Naive thymus-derived CD8-positive, alpha-beta T cell (primary cell): ENCODE results near the gene CAMKMT. TPM values are rescaled to one million over a fixed set of nuclear protein-coding genes. Genes with fewer than 3 reads are reported as not detected.

Experiments used
- ATAC-seq, 2 donors: fragments of 150-1000 bp; cut with Tn5 transposase in 1 of 2; sonication (Bioruptor Pico), chemical (Tn5 transposase) in 1 of 2; 1 replicate in 1 of 2; 2 replicates in 1 of 2; pipeline ENCODE4 v1.10.0; 2021; ENCODE audit warnings: mild to moderate bottlenecking in 2 of 2, moderate library complexity in 2 of 2
- POLR2A ChIA-PET: fragments of 350-600 bp; sonication (Branson Sonifier 250); formaldehyde crosslinking; loops from one replicate; lab custom pipeline; 2021; ENCODE audit warnings: antibody characterized with exemption; lab: Charles Lee
- DNase-seq, 10 donors: peaks; one replicate each; pipeline versions ENCODE4 v3.0.0 to v3.0.0-alpha.2; 2020 to 2022
- H3K27ac Mint-ChIP-seq, 10 donors: one replicate each; pipeline ENCODE4 v1.8.0; 2020 to 2022; ENCODE audit warnings: mild to moderate bottlenecking in 10 of 10, mixed read lengths in 10 of 10, moderate library complexity in 4 of 10, inconsistent platforms in 1 of 10
- H3K27me3 Mint-ChIP-seq, 5 donors: one replicate each; pipeline ENCODE4 v1.8.0; 2021 to 2022; ENCODE audit warnings: mixed read lengths in 5 of 5
- H3K36me3 Mint-ChIP-seq, 3 donors: one replicate each; pipeline ENCODE4 v1.8.0; 2020 to 2022; ENCODE audit warnings: mixed read lengths in 3 of 3, mild to moderate bottlenecking in 2 of 3, inconsistent platforms in 1 of 3
- H3K4me1 Mint-ChIP-seq, 4 donors: one replicate each; pipeline ENCODE4 v1.8.0; 2021 to 2022; ENCODE audit warnings: mixed read lengths in 4 of 4
- H3K4me3 Mint-ChIP-seq, 10 donors: one replicate each; pipeline ENCODE4 v1.8.0; 2020 to 2022; ENCODE audit warnings: mild to moderate bottlenecking in 10 of 10, mixed read lengths in 10 of 10, moderate library complexity in 6 of 10, inconsistent platforms in 1 of 10
- H3K9me3 Mint-ChIP-seq, 9 donors: one replicate each; pipeline ENCODE4 v1.8.0; 2020 to 2022; ENCODE audit warnings: mixed read lengths in 9 of 9, mild to moderate bottlenecking in 3 of 9, inconsistent platforms in 1 of 9, moderate library complexity in 1 of 9
- polyA plus RNA-seq, 3 donors: library from polyadenylated mRNA; unstranded; fragments of 300-500 nt; fragmentation: Illumina TruSeq; gene quantifications; one replicate each; pipeline ENCODE4 v1.2.3, GENCODE V29; 2021
- total RNA-seq, 8 experiments: library from RNA in 2 of 8; stranded (reverse) in 2 of 8; gene quantifications; one replicate each; pipeline ENCODE4 v1.2.3 and lab custom pipeline; 2021 to 2026

Gene CAMKMT
- total and polyA plus RNA-seq, 5 experiments from 2014 or later, result 17.1 to 22.9 (median 20.5) TPM

GRCh38 chr2:44546459-44547127 lies 184.8 kb downstream of the CAMKMT start:
- H3K4me3 Mint-ChIP-seq, result no peak overlapping the region

DNA sequence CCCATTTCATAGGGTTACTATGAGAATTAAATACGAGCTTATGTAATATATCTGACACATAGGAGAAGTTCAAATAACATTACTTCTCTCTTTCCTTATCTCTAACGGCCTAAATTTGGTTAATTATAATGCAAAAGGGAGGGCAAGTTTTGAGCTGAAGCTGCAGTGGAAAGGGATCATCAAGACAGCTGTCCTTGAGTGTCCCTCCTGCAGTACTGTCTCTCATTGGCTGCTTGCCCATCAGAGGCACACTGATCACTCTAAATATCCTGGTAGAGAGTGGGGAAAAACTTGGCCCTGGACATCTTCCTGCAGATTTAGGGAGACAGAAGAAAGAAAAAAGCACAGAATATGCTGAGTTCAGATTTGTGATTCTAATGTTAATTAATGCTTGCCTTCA lies 186.0 kb downstream of the CAMKMT start:
- Mint-ChIP-seq H3K27me3 (no peaks in the 10 kb centered on the region), H3K4me1 (peaks cover 0 to 4% (median 0%) of the 10 kb centered on the region in 4 donors), H3K36me3 (peaks cover 11 to 26% (median 21%) of the 10 kb centered on the region in 3 donors), H3K27ac (no peak overlapping the region), H3K9me3 (no peaks in the 10 kb centered on the region), H3K4me3 (no peak overlapping the region)
- POLR2A ChIA-PET, result no interaction called here
- no peak for DNase-seq
- no peak for ATAC-seq

More at GRCh38 chr2:44546459-44547127, 184.8 kb downstream of the CAMKMT start:
- ATAC-seq (no peak), DNase-seq (no peak)
- Mint-ChIP-seq H3K27ac (no peak overlapping the region), H3K4me1 (peaks cover 0 to 4% (median 0%) of the 10 kb centered on the region in 4 donors), H3K36me3 (peaks cover 11 to 25% (median 18%) of the 10 kb centered on the region in 3 donors), H3K9me3 (no peaks in the 10 kb centered on the region), H3K27me3 (no peaks in the 10 kb centered on the region)
- POLR2A ChIA-PET, result no interaction called here

DNA sequence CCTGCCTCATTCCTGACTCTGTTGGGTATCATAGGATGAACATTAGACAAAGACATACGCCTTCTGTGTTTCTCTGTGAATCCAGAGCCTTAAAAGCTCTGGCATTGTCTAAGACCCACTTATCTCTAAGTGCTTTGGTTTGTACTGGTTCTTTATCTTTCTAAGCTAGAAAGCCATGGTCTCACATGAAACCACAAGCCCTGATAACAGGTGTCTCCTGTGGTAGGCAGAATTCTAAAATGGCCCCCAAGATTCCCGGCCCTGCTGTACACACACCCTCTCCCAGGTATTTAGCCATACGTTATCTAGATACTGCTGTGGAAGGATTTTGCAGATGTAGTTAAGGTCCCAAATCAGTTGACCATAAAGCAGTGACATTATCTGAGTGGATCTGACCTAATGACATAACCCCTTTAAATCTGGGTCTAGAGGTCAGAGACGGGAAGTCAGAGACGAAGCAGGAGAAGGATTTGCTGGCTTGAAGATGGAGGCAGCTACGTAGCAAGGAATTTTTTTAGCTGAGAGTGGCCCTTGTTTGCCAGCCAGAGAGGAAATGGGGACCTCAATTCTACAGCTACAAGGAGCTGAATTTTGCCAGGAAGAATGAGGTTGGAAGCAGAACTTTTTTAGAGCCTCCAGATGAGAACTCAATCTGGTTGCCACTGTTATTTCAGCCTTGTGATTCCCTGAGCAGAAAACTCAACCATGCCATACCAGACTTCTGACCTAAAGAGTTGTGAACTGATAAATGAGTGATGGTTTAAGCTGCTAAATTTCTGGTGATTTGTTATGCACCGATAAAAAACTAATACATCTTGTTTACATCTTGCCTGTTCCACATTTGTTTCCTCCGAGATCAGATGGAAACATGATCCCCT lies 186.7 kb downstream of the CAMKMT start:
- H3K27ac Mint-ChIP-seq, result no peak overlapping the region
- POLR2A ChIA-PET, result interaction anchor here (1.1 kb wide), 1 partner anchor 14 kb away, joined by 3 read pairs; no protein-coding TSS in a partner anchor
- H3K9me3 Mint-ChIP-seq, result no peaks in the 10 kb centered on the region
- DNase-seq, result no peak
- H3K4me3 Mint-ChIP-seq, result no peak overlapping the region
- peaks cover 0 to 4% (median 0%) of the 10 kb centered on the region in 4 donors for H3K4me1 Mint-ChIP-seq
- no peaks in the 10 kb centered on the region for H3K27me3 Mint-ChIP-seq
- no peak for ATAC-seq
- H3K36me3 Mint-ChIP-seq, result peaks cover 11 to 26% (median 23%) of the 10 kb centered on the region in 3 donors

DNA sequence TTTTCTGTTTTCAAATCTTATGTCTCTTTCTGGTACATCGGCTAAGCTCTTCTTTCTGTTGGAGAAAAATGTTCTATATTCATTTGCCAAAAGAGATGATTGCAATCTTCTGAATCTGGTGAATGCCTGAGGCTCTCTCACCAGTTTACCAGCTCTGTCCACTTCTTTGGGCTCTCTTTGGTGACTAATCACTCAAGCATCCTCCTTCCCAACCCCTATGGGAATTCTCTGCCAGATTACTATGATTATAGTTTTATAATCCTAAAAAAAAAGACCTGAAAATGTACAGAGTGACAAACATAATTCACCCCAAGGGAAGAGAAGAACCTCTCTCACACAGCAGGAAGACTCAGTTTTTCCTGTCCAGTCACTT lies 187.3 kb downstream of the CAMKMT start:
- H3K27me3 Mint-ChIP-seq, result no peaks in the 10 kb centered on the region
- H3K9me3 Mint-ChIP-seq, result no peaks in the 10 kb centered on the region
- peaks cover 15 to 28% (median 23%) of the 10 kb centered on the region in 3 donors for H3K36me3 Mint-ChIP-seq
- no peak overlapping the region for H3K4me3 Mint-ChIP-seq
- POLR2A ChIA-PET, result interaction anchor here (1.1 kb wide), 1 partner anchor 13 kb away, joined by 3 read pairs; no protein-coding TSS in a partner anchor
- DNase-seq (no peak), ATAC-seq (no peak)
- H3K4me1 Mint-ChIP-seq, result peaks cover 0 to 4% (median 0%) of the 10 kb centered on the region in 4 donors
- H3K27ac Mint-ChIP-seq, result peak overlapping the region in 1 of 10 donors; percentile 9

- peaks cover 0 to 4% (median under 1%) of the 10 kb centered on the region in 4 donors for H3K4me1 Mint-ChIP-seq
- no peaks in the 10 kb centered on the region for H3K9me3 Mint-ChIP-seq
- ATAC-seq, result no peak
- peaks cover 19 to 28% (median 23%) of the 10 kb centered on the region in 3 donors for H3K36me3 Mint-ChIP-seq
- H3K4me3 Mint-ChIP-seq, result no peak overlapping the region
- H3K27me3 Mint-ChIP-seq, result no peaks in the 10 kb centered on the region
- POLR2A ChIA-PET, result interaction anchor here (1.1 kb wide), 1 partner anchor 12 kb away, joined by 3 read pairs; no protein-coding TSS in a partner anchor
- DNase-seq, result no peak
- H3K27ac Mint-ChIP-seq, result no peak overlapping the region
Measured at GRCh38 chr2:44549856-44550255, 188.1 kb downstream of the CAMKMT start.

DNA sequence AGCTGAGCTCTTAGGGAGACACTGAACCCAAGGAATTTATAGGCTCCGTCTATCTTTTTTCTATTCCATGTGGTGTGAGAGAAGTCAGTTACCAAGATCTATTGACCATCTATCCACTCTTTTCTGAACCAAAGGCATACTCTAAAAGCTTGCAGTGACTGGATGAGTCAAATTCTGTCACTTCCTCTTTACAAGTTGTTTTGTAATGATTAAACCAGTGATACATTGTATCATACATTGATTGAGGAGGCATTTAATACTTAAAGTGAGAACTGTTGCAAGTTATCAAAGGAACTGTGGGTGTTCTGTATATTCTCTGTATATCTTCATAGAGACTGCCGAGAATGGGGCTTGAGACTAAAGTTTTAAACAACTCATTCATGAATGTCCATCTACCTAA lies 188.8 kb downstream of the CAMKMT start:
- Mint-ChIP-seq H3K4me3 (no peak overlapping the region), H3K36me3 (peaks cover 25 to 33% (median 26%) of the 10 kb centered on the region in 3 donors), H3K4me1 (peaks cover 0 to 7% (median 3%) of the 10 kb centered on the region in 4 donors), H3K9me3 (no peaks in the 10 kb centered on the region), H3K27me3 (no peaks in the 10 kb centered on the region), H3K27ac (no peak overlapping the region)
- ATAC-seq (no peak), DNase-seq (no peak)
- POLR2A ChIA-PET, result no interaction called here

- DNase-seq (no peak), ATAC-seq (no peak)
- Mint-ChIP-seq H3K27me3 (no peaks in the 10 kb centered on the region), H3K9me3 (no peaks in the 10 kb centered on the region), H3K27ac (no peak overlapping the region), H3K36me3 (peaks cover 25 to 36% (median 29%) of the 10 kb centered on the region in 3 donors), H3K4me3 (no peak overlapping the region), H3K4me1 (peaks cover 0 to 7% (median 3%) of the 10 kb centered on the region in 4 donors)
- POLR2A ChIA-PET, result no interaction called here
Measured at GRCh38 chr2:44551497-44551896, 189.8 kb downstream of the CAMKMT start.

GRCh38 chr2:44553456-44553855 lies 191.7 kb downstream of the CAMKMT start:
- Mint-ChIP-seq H3K36me3 (peaks cover 37 to 46% (median 42%) of the 10 kb centered on the region in 3 donors), H3K27ac (no peak overlapping the region), H3K9me3 (no peaks in the 10 kb centered on the region), H3K27me3 (no peaks in the 10 kb centered on the region), H3K4me1 (peaks cover 0 to 7% (median 3%) of the 10 kb centered on the region in 4 donors), H3K4me3 (no peak overlapping the region)
- ATAC-seq, result no peak
- DNase-seq, result no peak
- POLR2A ChIA-PET, result no interaction called here

GRCh38 chr2:44555700-44556099 lies 194.0 kb downstream of the CAMKMT start:
- POLR2A ChIA-PET, result no interaction called here
- H3K27me3 Mint-ChIP-seq, result no peaks in the 10 kb centered on the region
- no peak for ATAC-seq
- no peak for DNase-seq
- no peaks in the 10 kb centered on the region for H3K9me3 Mint-ChIP-seq
- peaks cover 29 to 33% (median 30%) of the 10 kb centered on the region in 3 donors for H3K36me3 Mint-ChIP-seq
- H3K4me1 Mint-ChIP-seq, result peaks cover 4 to 8% (median 6%) of the 10 kb centered on the region in 4 donors
- H3K27ac Mint-ChIP-seq, result peak overlapping the region in 1 of 10 donors; percentile 45
- H3K4me3 Mint-ChIP-seq, result no peak overlapping the region

GRCh38 chr2:44559108-44559507 lies 197.4 kb downstream of the CAMKMT start:
- DNase-seq (no peak), ATAC-seq (no peak)
- Mint-ChIP-seq H3K9me3 (no peaks in the 10 kb centered on the region), H3K36me3 (peaks cover 20 to 31% (median 27%) of the 10 kb centered on the region in 3 donors), H3K27me3 (no peaks in the 10 kb centered on the region), H3K4me1 (peaks cover 4 to 12% (median 7%) of the 10 kb centered on the region in 4 donors), H3K4me3 (no peak overlapping the region), H3K27ac (no peak overlapping the region)
- POLR2A ChIA-PET, result no interaction called here

GRCh38 chr2:44560352-44560751 lies 198.6 kb downstream of the CAMKMT start:
- H3K4me3 Mint-ChIP-seq, result no peak overlapping the region
- H3K36me3 Mint-ChIP-seq, result peaks cover 18 to 33% (median 21%) of the 10 kb centered on the region in 3 donors
- H3K27me3 Mint-ChIP-seq, result no peaks in the 10 kb centered on the region
- ATAC-seq, result no peak
- H3K9me3 Mint-ChIP-seq, result no peaks in the 10 kb centered on the region
- peaks cover 2 to 8% (median 6%) of the 10 kb centered on the region in 4 donors for H3K4me1 Mint-ChIP-seq
- POLR2A ChIA-PET, result no interaction called here
- DNase-seq, result no peak
- H3K27ac Mint-ChIP-seq, result no peak overlapping the region

- ATAC-seq, result no peak
- Mint-ChIP-seq H3K27me3 (no peaks in the 10 kb centered on the region), H3K9me3 (no peaks in the 10 kb centered on the region), H3K4me3 (no peak overlapping the region), H3K4me1 (peaks cover 0 to 6% (median 5%) of the 10 kb centered on the region in 4 donors), H3K27ac (no peak overlapping the region), H3K36me3 (peaks cover 13 to 34% (median 21%) of the 10 kb centered on the region in 3 donors)
- POLR2A ChIA-PET, result no interaction called here
- no peak for DNase-seq
Measured at GRCh38 chr2:44560941-44561340, 199.2 kb downstream of the CAMKMT start.

DNA sequence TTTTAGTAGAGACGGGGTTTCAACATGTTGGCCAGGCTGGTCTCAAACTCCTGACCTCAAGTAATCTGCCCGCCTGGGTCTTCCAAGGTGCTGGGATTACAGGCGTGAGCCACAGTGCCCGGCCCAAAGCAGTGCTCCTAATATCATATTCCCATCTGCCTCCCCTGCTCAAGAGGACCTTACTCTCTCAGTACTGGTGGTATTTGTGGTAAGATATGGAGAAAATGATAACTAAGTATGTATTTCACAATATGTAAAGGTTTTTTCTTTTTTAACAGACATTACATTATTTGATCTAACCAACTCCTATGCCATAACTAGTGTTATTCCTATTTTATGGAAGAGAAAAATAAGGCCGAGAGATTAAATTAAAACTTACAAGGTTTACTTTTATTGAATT lies 201.0 kb downstream of the CAMKMT start:
- Mint-ChIP-seq H3K4me1 (peaks cover 1 to 6% (median 5%) of the 10 kb centered on the region in 4 donors), H3K4me3 (no peak overlapping the region), H3K27ac (no peak overlapping the region), H3K36me3 (peaks cover 8 to 31% (median 17%) of the 10 kb centered on the region in 3 donors), H3K9me3 (no peaks in the 10 kb centered on the region), H3K27me3 (no peaks in the 10 kb centered on the region)
- ATAC-seq (no peak), DNase-seq (no peak)
- POLR2A ChIA-PET, result no interaction called here
